ENCODE data around the gene UGCG. TPM values are rescaled to one million over a fixed set of nuclear protein-coding genes. Genes with fewer than 3 reads are reported as not detected.

Gene UGCG
- total RNA-seq: 10 to 100 TPM; 21.8 to 23.2 TPM

GRCh38 chr9:111895996-111896941, at the start of gene UGCG:
TSS of gene UGCG (plus strand) at chr9:111896814. CDS start at chr9:111897216, 402 bp downstream.
- peak; percentile 82 for DNase-seq
- Mint-ChIP-seq H3K27ac (peak within 1 kb of the TSS; percentile 93), H3K27me3 (no peaks in the 10 kb centered on the region), H3K4me3 (peak within 1 kb of the TSS; percentile 85), H3K9me3 (no peaks in the 10 kb centered on the region), H3K36me3 (ENCODE audit: low read depth) (no peaks in the 10 kb centered on the region), H3K4me1 (peaks cover 23% of the 10 kb centered on the region)
- CTCF ChIA-PET: interaction anchor here (0.7 to 1.7 kb wide), 4 partner anchors 11 to 145 kb away, joined by 3 to 5 read pairs (median 4); no protein-coding TSS in a partner anchor
- POLR2A ChIA-PET: interaction anchor here (0.7 kb wide), 1 partner anchor 20 kb away, joined by 3 read pairs; no protein-coding TSS in a partner anchor

- CTCF ChIA-PET: no interaction called here
- POLR2A ChIA-PET: no interaction called here
- Mint-ChIP-seq H3K4me1 (peaks cover 1% of the 10 kb centered on the region), H3K27me3 (no peaks in the 10 kb centered on the region), H3K4me3 (no peak overlapping the region), H3K9me3 (no peaks in the 10 kb centered on the region), H3K36me3 (ENCODE audit: low read depth) (no peaks in the 10 kb centered on the region), H3K27ac (no peak overlapping the region)
- DNase-seq: no peak
Observed at GRCh38 chr9:111851553-111851952, 45.1 kb upstream of the UGCG start.

GRCh38 chr9:111852291-111852690, 44.3 kb upstream of the UGCG start:
- Mint-ChIP-seq H3K9me3 (no peaks in the 10 kb centered on the region), H3K36me3 (ENCODE audit: low read depth) (no peaks in the 10 kb centered on the region), H3K4me3 (no peak overlapping the region), H3K27me3 (no peaks in the 10 kb centered on the region), H3K27ac (no peak overlapping the region), H3K4me1 (peaks cover 1% of the 10 kb centered on the region)
- POLR2A ChIA-PET: interaction anchor here (0.6 kb wide), 1 partner anchor 29 kb away, joined by 3 read pairs; no protein-coding TSS in a partner anchor
- no peak for DNase-seq
- CTCF ChIA-PET: no interaction called here

- ChIA-PET POLR2A (no interaction called here), CTCF (interaction anchor here (1.0 kb wide), 1 partner anchor 9 kb away, joined by 3 read pairs; no protein-coding TSS in a partner anchor)
- no peak overlapping the region for H3K4me3 Mint-ChIP-seq
- H3K36me3 Mint-ChIP-seq (ENCODE audit: low read depth): no peaks in the 10 kb centered on the region
- peaks cover 1% of the 10 kb centered on the region for H3K4me1 Mint-ChIP-seq
- DNase-seq: no peak
- no peaks in the 10 kb centered on the region for H3K9me3 Mint-ChIP-seq
- H3K27me3 Mint-ChIP-seq: no peaks in the 10 kb centered on the region
- H3K27ac Mint-ChIP-seq: no peak overlapping the region
Observed at GRCh38 chr9:111853450-111853827, 43.2 kb upstream of the UGCG start.

- Mint-ChIP-seq H3K36me3 (ENCODE audit: low read depth) (no peaks in the 10 kb centered on the region), H3K4me1 (peaks cover 1% of the 10 kb centered on the region), H3K27ac (no peak overlapping the region), H3K9me3 (no peaks in the 10 kb centered on the region), H3K4me3 (no peak overlapping the region), H3K27me3 (no peaks in the 10 kb centered on the region)
- ChIA-PET CTCF (no interaction called here), POLR2A (no interaction called here)
- DNase-seq: no peak
Observed at GRCh38 chr9:111854799-111855198, 41.8 kb upstream of the UGCG start.

- no peak overlapping the region for H3K27ac Mint-ChIP-seq
- POLR2A ChIA-PET: no interaction called here
- H3K27me3 Mint-ChIP-seq: no peaks in the 10 kb centered on the region
- no peak for DNase-seq
- H3K4me1 Mint-ChIP-seq: no peaks in the 10 kb centered on the region
- no peak overlapping the region for H3K4me3 Mint-ChIP-seq
- no peaks in the 10 kb centered on the region for H3K9me3 Mint-ChIP-seq
- no peaks in the 10 kb centered on the region for H3K36me3 Mint-ChIP-seq (ENCODE audit: low read depth)
- CTCF ChIA-PET: no interaction called here
Observed at GRCh38 chr9:111857555-111858211, 38.9 kb upstream of the UGCG start.

GRCh38 chr9:111860443-111860842, 36.2 kb upstream of the UGCG start:
- Mint-ChIP-seq H3K4me1 (no peaks in the 10 kb centered on the region), H3K27ac (no peak overlapping the region), H3K36me3 (ENCODE audit: low read depth) (no peaks in the 10 kb centered on the region), H3K4me3 (no peak overlapping the region), H3K9me3 (peaks cover 2% of the 10 kb centered on the region), H3K27me3 (no peaks in the 10 kb centered on the region)
- CTCF ChIA-PET: no interaction called here
- POLR2A ChIA-PET: no interaction called here
- DNase-seq: no peak

- peaks cover 2% of the 10 kb centered on the region for H3K9me3 Mint-ChIP-seq
- DNase-seq: no peak
- POLR2A ChIA-PET: no interaction called here
- no peaks in the 10 kb centered on the region for H3K27me3 Mint-ChIP-seq
- H3K36me3 Mint-ChIP-seq (ENCODE audit: low read depth): peaks cover 2% of the 10 kb centered on the region
- CTCF ChIA-PET: no interaction called here
- no peak overlapping the region for H3K27ac Mint-ChIP-seq
- H3K4me3 Mint-ChIP-seq: no peak overlapping the region
- peaks cover 2% of the 10 kb centered on the region for H3K4me1 Mint-ChIP-seq
Observed at GRCh38 chr9:111863636-111864035, 33.0 kb upstream of the UGCG start.

GRCh38 chr9:111866976-111867375, 29.6 kb upstream of the UGCG start:
- Mint-ChIP-seq H3K27ac (no peak overlapping the region), H3K9me3 (peaks cover 2% of the 10 kb centered on the region), H3K27me3 (peaks cover 2% of the 10 kb centered on the region), H3K36me3 (ENCODE audit: low read depth) (peaks cover 2% of the 10 kb centered on the region), H3K4me3 (no peak overlapping the region), H3K4me1 (peaks cover 8% of the 10 kb centered on the region)
- no peak for DNase-seq
- ChIA-PET POLR2A (no interaction called here), CTCF (interaction anchor here (1.2 kb wide), 1 partner anchor 11 kb away, joined by 3 read pairs; no protein-coding TSS in a partner anchor)

GRCh38 chr9:111868475-111868874, 28.1 kb upstream of the UGCG start:
- Mint-ChIP-seq H3K4me1 (peaks cover 8% of the 10 kb centered on the region), H3K4me3 (no peak overlapping the region), H3K9me3 (no peaks in the 10 kb centered on the region), H3K27ac (no peak overlapping the region), H3K27me3 (peaks cover 8% of the 10 kb centered on the region), H3K36me3 (ENCODE audit: low read depth) (peaks cover 2% of the 10 kb centered on the region)
- ChIA-PET POLR2A (no interaction called here), CTCF (no interaction called here)
- no peak for DNase-seq

GRCh38 chr9:111870774-111871498, 25.7 kb upstream of the UGCG start:
- peak; percentile 7 for DNase-seq
- Mint-ChIP-seq H3K9me3 (no peaks in the 10 kb centered on the region), H3K4me1 (peaks cover 8% of the 10 kb centered on the region), H3K27ac (no peak overlapping the region), H3K27me3 (peaks cover 8% of the 10 kb centered on the region), H3K36me3 (ENCODE audit: low read depth) (peaks cover 2% of the 10 kb centered on the region), H3K4me3 (no peak overlapping the region)
- POLR2A ChIA-PET: no interaction called here
- CTCF ChIA-PET: no interaction called here

GRCh38 chr9:111871499-111871855, 25.1 kb upstream of the UGCG start:
- Mint-ChIP-seq H3K9me3 (no peaks in the 10 kb centered on the region), H3K27me3 (peaks cover 8% of the 10 kb centered on the region), H3K4me3 (no peak overlapping the region), H3K4me1 (peaks cover 8% of the 10 kb centered on the region), H3K27ac (no peak overlapping the region), H3K36me3 (ENCODE audit: low read depth) (peaks cover 2% of the 10 kb centered on the region)
- CTCF ChIA-PET: no interaction called here
- POLR2A ChIA-PET: no interaction called here
- DNase-seq: no peak

- CTCF ChIA-PET: no interaction called here
Observed at GRCh38 chr9:111872886-111873285, 23.7 kb upstream of the UGCG start.

More at GRCh38 chr9:111872886-111873285, 23.7 kb upstream of the UGCG start:
- Mint-ChIP-seq H3K27me3 (peaks cover 10% of the 10 kb centered on the region), H3K4me1 (peaks cover 5% of the 10 kb centered on the region), H3K36me3 (ENCODE audit: low read depth) (no peaks in the 10 kb centered on the region), H3K27ac (no peak overlapping the region), H3K4me3 (no peak overlapping the region), H3K9me3 (no peaks in the 10 kb centered on the region)
- no peak for DNase-seq
- POLR2A ChIA-PET: no interaction called here
